SK-N-SH (cell line): ENCODE data around the gene EXOG. TPM values are rescaled to one million over a fixed set of nuclear protein-coding genes. Genes with fewer than 3 reads are reported as not detected.

Experiments used
- CTCF ChIA-PET: fragments of 300-600, 350-600 bp; formaldehyde crosslinking; extraction: SDS; loops from one replicate; lab custom pipeline; 2021; lab: Yijun Ruan, JAX
- POLR2A ChIA-PET: fragments of 350-600 bp; sonication (Branson Sonifier 250); formaldehyde crosslinking; extraction: SDS; loops from one replicate; lab custom pipeline; 2020; ENCODE audit warnings: antibody characterized with exemption, inconsistent platforms; lab: Yijun Ruan, JAX
- DNase-seq: peaks from one replicate; pipeline ENCODE4 v3.0.0; 2012
- H2AFZ ChIP-seq: fragments of 200-600 bp; sonication (generic); 2 replicates; pipeline ENCODE4 v1.8.1; 2016; ENCODE audit warnings: antibody characterized with exemption, mild to moderate bottlenecking, low read depth
- H3F3A ChIP-seq: fragments of 200-600 bp; sonication (generic); replicated peaks from 2 replicates; pipeline ENCODE3; 2016; ENCODE audit warnings: antibody characterized with exemption, mild to moderate bottlenecking; ENCODE audit not compliant: insufficient read depth
- H3K27ac ChIP-seq, 2 experiments: fragments of 200-500 bp in 1 of 2; fragments of 200-600 bp in 1 of 2; sonication (Bioruptor generic) in 1 of 2; sonication (generic), shearing (Covaris generic) in 1 of 2; 2 replicates each; pipeline versions ENCODE4 v1.5.1 to v1.6.1; 2014 to 2016; ENCODE audit warnings: low read depth in 2 of 2, inconsistent platforms in 1 of 2, low read length in 1 of 2, mild to moderate bottlenecking in 1 of 2, mixed read lengths in 1 of 2
- H3K27me3 ChIP-seq: fragments of 200-600 bp; sonication (generic), shearing (Covaris generic); 2 replicates; pipeline ENCODE4 v1.6.1; 2016; ENCODE audit warnings: mixed run types; ENCODE audit not compliant: insufficient read depth
- H3K36me3 ChIP-seq, 2 experiments: fragments of 200-500 bp in 1 of 2; fragments of 200-600 bp in 1 of 2; sonication (Bioruptor generic) in 1 of 2; sonication (generic) in 1 of 2; replicated peaks in 1 of 2; 2 replicates each; pipeline versions ENCODE3 to v1.5.1; 2014 to 2016; ENCODE audit warnings: low read length in 1 of 2, mild to moderate bottlenecking in 1 of 2; ENCODE audit not compliant: insufficient read depth in 2 of 2, control insufficient read depth in 1 of 2
- H3K4me1 ChIP-seq, 2 experiments: fragments of 200-500 bp in 1 of 2; fragments of 200-600 bp in 1 of 2; sonication (Bioruptor generic) in 1 of 2; sonication (generic), shearing (Covaris generic) in 1 of 2; 2 replicates each; pipeline versions ENCODE4 v1.5.1 to v1.6.1; 2014 to 2016; ENCODE audit warnings: low read depth in 1 of 2, low read length in 1 of 2, mixed run types in 1 of 2; ENCODE audit not compliant: insufficient read depth in 2 of 2, control insufficient read depth in 1 of 2
- H3K4me2 ChIP-seq: fragments of 200-600 bp; sonication (generic), shearing (Covaris generic); 2 replicates; pipeline ENCODE4 v1.6.1; 2017; ENCODE audit warnings: mixed run types
- H3K4me3 ChIP-seq, 2 experiments: fragments of 200-500 bp in 1 of 2; fragments of 200-600 bp in 1 of 2; sonication (Bioruptor generic) in 1 of 2; sonication (generic), shearing (Covaris generic) in 1 of 2; 2 replicates each; pipeline versions ENCODE4 v1.5.1 to v1.8.1; 2014 to 2016; ENCODE audit warnings: low read depth in 2 of 2, inconsistent platforms in 1 of 2, low read length in 1 of 2, mild to moderate bottlenecking in 1 of 2, mixed read lengths in 1 of 2, moderate library complexity in 1 of 2
- H3K79me2 ChIP-seq: fragments of 200-600 bp; sonication (generic); 2 replicates; pipeline ENCODE4 v1.8.1; 2017; ENCODE audit warnings: mild to moderate bottlenecking; ENCODE audit not compliant: insufficient read depth
- H3K9ac ChIP-seq: fragments of 200-600 bp; sonication (generic); 2 replicates; pipeline ENCODE4 v1.6.1; 2017; ENCODE audit warnings: mixed run types
- H3K9me2 ChIP-seq: fragments of 200-600 bp; sonication (generic); 2 replicates; pipeline ENCODE4 v1.6.1; 2017; ENCODE audit warnings: mixed run types
- H3K9me3 ChIP-seq: fragments of 200-600 bp; sonication (generic); 2 replicates; pipeline ENCODE4 v1.6.1; 2017; ENCODE audit warnings: mixed run types, mild to moderate bottlenecking, moderate library complexity
- H4K20me1 ChIP-seq: fragments of 200-600 bp; sonication (generic); 2 replicates; pipeline ENCODE4 v1.6.1; 2017; ENCODE audit warnings: mild to moderate bottlenecking, mixed run types; ENCODE audit not compliant: insufficient read depth
- FOXM1 ChIP-seq: IDR thresholded peaks from 2 replicates; pipeline ENCODE4 v1.4.0; 2012; ENCODE audit warnings: low read depth, mild to moderate bottlenecking
- GABPA ChIP-seq: IDR thresholded peaks from 2 replicates; pipeline ENCODE4 v1.4.0; 2012; ENCODE audit warnings: low read depth, mild to moderate bottlenecking
- GATA2 ChIP-seq: sonication (generic); formaldehyde crosslinking; IDR thresholded peaks from 2 replicates; pipeline ENCODE4 v1.5.0; 2020; ENCODE audit warnings: mild to moderate bottlenecking, missing genetic modification reagents
- MEF2A ChIP-seq: IDR thresholded peaks from 2 replicates; pipeline ENCODE4 v1.4.0; 2012; ENCODE audit warnings: low read depth, borderline replicate concordance
- RCOR1 ChIP-seq: fragments of 150-350 bp; IDR thresholded peaks from 2 replicates; pipeline ENCODE4 v1.6.1; 2017; ENCODE audit warnings: antibody characterized with exemption, low read length
- RXRA ChIP-seq: IDR thresholded peaks from 2 replicates; pipeline ENCODE4 v1.4.0; 2012; ENCODE audit warnings: low read depth, mild to moderate bottlenecking, borderline replicate concordance
- SMC3 ChIP-seq: IDR thresholded peaks from 2 replicates; pipeline ENCODE4 v1.6.1; 2012; ENCODE audit warnings: low read depth, low read length, improper control_type of control experiment
- TCF12 ChIP-seq: IDR thresholded peaks from 2 replicates; pipeline ENCODE4 v1.4.0; 2012
- TEAD4 ChIP-seq: IDR thresholded peaks from 2 replicates; pipeline ENCODE4 v1.4.0; 2012; ENCODE audit warnings: mild to moderate bottlenecking, borderline replicate concordance; ENCODE audit not compliant: insufficient read depth
- YY1 ChIP-seq: IDR thresholded peaks from 2 replicates; pipeline ENCODE4 v1.4.0; 2012; ENCODE audit warnings: low read depth, mild to moderate bottlenecking
- WGBS: methylation state at CpG from one replicate; pipeline ENCODE4 v1.1.6; 2017; ENCODE audit warnings: low lambda C conversion rate; 5-methylcytosine and 5-hydroxymethylcytosine counted together
- polyA plus RNA-seq, 3 experiments: library from polyadenylated mRNA; depleted of rRNA; stranded (reverse); fragments of >200 nt; gene quantifications; 2 replicates each; pipeline ENCODE4 v1.2.3, GENCODE V29; 2012
- TF ChIP-seq, protein P1 (sequence below): fragments of 200-600 bp; sonication (generic); IDR thresholded peaks from 2 replicates; pipeline ENCODE4 v1.6.1; 2017; ENCODE audit warnings: antibody characterized with exemption, mild to moderate bottlenecking, moderate library complexity
- TF ChIP-seq, protein P2 (sequence below): fragments of 150-350 bp; IDR thresholded peaks from 2 replicates; pipeline ENCODE4 v1.6.1; 2016; ENCODE audit warnings: mild to moderate bottlenecking, low read depth, low read length
- TF ChIP-seq, protein P3 (sequence below): IDR thresholded peaks from 2 replicates; pipeline ENCODE4; 2012

The EXOG gene
- polyA plus RNA-seq, 1 of the 3 experiments (the other 2 are of a cell fraction): 6.2 TPM

DNA sequence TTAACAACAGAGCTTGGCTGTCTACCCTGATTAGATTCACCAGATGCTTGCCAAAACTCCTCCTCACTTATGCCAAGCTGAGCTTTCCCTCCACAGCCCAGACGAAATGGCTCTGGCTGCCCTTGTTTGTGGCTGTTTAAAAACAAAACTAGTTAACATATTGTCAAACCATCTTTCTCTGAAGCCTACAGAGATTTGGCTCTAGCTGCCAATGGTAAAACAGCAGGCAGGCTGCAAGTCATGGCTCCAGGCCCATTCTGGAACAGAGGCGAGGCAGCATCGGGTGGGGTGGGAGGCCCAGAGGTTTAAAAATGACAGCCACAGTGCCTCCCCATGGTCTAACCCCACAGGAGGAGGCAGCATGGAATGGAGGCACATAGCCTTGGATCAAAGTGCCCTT lies 77.4 kb downstream of the EXOG start:
- TF ChIP-seq RCOR1 (no peak), YY1 (no peak), FOXM1 (no peak), GATA2 (CRISPR knock-in tag) (no peak), SMC3 (no peak), MEF2A (no peak), TEAD4 (no peak), RXRA (no peak), GABPA (no peak), TCF12 (no peak)
- TF ChIP-seq, protein P1, sequence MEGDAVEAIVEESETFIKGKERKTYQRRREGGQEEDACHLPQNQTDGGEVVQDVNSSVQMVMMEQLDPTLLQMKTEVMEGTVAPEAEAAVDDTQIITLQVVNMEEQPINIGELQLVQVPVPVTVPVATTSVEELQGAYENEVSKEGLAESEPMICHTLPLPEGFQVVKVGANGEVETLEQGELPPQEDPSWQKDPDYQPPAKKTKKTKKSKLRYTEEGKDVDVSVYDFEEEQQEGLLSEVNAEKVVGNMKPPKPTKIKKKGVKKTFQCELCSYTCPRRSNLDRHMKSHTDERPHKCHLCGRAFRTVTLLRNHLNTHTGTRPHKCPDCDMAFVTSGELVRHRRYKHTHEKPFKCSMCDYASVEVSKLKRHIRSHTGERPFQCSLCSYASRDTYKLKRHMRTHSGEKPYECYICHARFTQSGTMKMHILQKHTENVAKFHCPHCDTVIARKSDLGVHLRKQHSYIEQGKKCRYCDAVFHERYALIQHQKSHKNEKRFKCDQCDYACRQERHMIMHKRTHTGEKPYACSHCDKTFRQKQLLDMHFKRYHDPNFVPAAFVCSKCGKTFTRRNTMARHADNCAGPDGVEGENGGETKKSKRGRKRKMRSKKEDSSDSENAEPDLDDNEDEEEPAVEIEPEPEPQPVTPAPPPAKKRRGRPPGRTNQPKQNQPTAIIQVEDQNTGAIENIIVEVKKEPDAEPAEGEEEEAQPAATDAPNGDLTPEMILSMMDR: no peak
- TF ChIP-seq, protein P2, sequence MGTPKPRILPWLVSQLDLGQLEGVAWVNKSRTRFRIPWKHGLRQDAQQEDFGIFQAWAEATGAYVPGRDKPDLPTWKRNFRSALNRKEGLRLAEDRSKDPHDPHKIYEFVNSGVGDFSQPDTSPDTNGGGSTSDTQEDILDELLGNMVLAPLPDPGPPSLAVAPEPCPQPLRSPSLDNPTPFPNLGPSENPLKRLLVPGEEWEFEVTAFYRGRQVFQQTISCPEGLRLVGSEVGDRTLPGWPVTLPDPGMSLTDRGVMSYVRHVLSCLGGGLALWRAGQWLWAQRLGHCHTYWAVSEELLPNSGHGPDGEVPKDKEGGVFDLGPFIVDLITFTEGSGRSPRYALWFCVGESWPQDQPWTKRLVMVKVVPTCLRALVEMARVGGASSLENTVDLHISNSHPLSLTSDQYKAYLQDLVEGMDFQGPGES: no peak
- TF ChIP-seq, protein P3, sequence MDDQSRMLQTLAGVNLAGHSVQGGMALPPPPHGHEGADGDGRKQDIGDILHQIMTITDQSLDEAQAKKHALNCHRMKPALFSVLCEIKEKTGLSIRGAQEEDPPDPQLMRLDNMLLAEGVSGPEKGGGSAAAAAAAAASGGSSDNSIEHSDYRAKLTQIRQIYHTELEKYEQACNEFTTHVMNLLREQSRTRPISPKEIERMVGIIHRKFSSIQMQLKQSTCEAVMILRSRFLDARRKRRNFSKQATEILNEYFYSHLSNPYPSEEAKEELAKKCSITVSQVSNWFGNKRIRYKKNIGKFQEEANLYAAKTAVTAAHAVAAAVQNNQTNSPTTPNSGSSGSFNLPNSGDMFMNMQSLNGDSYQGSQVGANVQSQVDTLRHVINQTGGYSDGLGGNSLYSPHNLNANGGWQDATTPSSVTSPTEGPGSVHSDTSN: no peak
- POLR2A ChIA-PET: no interaction called here
- Histone ChIP-seq H3K9ac (no peak overlapping the region), H3K79me2 (no peaks in the 10 kb centered on the region), H3K4me3 (no peak overlapping the region), H3F3A (no peaks in the 10 kb centered on the region), H3K4me1 (peaks cover 0 to 33% of the 10 kb centered on the region in 2 experiments; a peak in 1 of 4 replicates), H3K36me3 (no peaks in the 10 kb centered on the region), H2AFZ (no peak overlapping the region), H3K27ac (no peak overlapping the region), H3K9me3 (no peaks in the 10 kb centered on the region), H3K27me3 (no peaks in the 10 kb centered on the region), H3K9me2 (no peaks in the 10 kb centered on the region), H4K20me1 (no peaks in the 10 kb centered on the region), H3K4me2 (no peak overlapping the region)
- CTCF ChIA-PET: interaction anchor here (4.9 to 5.7 kb wide), 2 partner anchors 52 to 78 kb away, joined by 21 to 33 read pairs; no protein-coding TSS in a partner anchor
- 29% methylated on average over 3 of the region's 3 CpGs for WGBS
- DNase-seq: no peak
